Transverse colon (tissue), 4 donors: Measurements from ENCODE around the gene DSG1. TPM values are rescaled to one million over a fixed set of nuclear protein-coding genes. Genes with fewer than 3 reads are reported as not detected.

ENCODE experiments used
- DNase-seq: peaks from one replicate; pipeline ENCODE4 v3.0.0-alpha.2; 2019
- H3K27ac ChIP-seq, 4 donors: fragments of 200-600 bp; sonication (generic); 2 replicates each; pipeline ENCODE4 v1.5.1; 2016 to 2018; ENCODE audit warnings: inconsistent platforms in 4 of 4
- H3K27me3 ChIP-seq: fragments of 200-600 bp; sonication (generic); 2 replicates; pipeline ENCODE4 v1.5.1; 2017; ENCODE audit warnings: inconsistent platforms
- H3K36me3 ChIP-seq, 4 donors: fragments of 200-600 bp; sonication (generic); 2 replicates each; pipeline ENCODE4 v1.5.1; 2017 to 2019; ENCODE audit warnings: inconsistent platforms in 4 of 4
- H3K4me1 ChIP-seq, 4 donors: fragments of 200-600 bp; sonication (generic); 2 replicates each; pipeline ENCODE4 v1.5.1; 2017 to 2020; ENCODE audit warnings: inconsistent platforms in 4 of 4
- H3K4me3 ChIP-seq, 4 donors: fragments of 200-600 bp; sonication (generic); 1 replicate in 1 of 4; 2 replicates in 3 of 4; pipeline versions ENCODE4 v1.5.1 to v1.6.1; 2017 to 2019; ENCODE audit warnings: inconsistent platforms in 4 of 4
- H3K9me3 ChIP-seq, 2 donors: fragments of 200-600 bp; sonication (generic); 2 replicates each; pipeline ENCODE4 v1.5.1; 2017 to 2019; ENCODE audit warnings: inconsistent platforms in 2 of 2
- CTCF ChIP-seq, 5 experiments: fragments of 200-600 bp in 3 of 5; fragments of 450-650 bp in 2 of 5; sonication (generic) in 3 of 5; IDR thresholded peaks; 1 replicate in 2 of 5; 2 replicates in 3 of 5; pipeline ENCODE4 v1.5.1; 2016 to 2017; ENCODE audit warnings: antibody characterized with exemption in 5 of 5, inconsistent platforms in 3 of 5, mild to moderate bottlenecking in 2 of 5, moderate library complexity in 1 of 5
- EP300 ChIP-seq: sonication (generic); formaldehyde crosslinking; IDR thresholded peaks from one replicate; pipeline ENCODE4 v1.6.1; 2017; ENCODE audit warnings: antibody characterized with exemption, low read depth
- POLR2A ChIP-seq: fragments of 450-650 bp; IDR thresholded peaks from one replicate; pipeline ENCODE4 v1.6.1; 2016; ENCODE audit warnings: antibody characterized with exemption, mild to moderate bottlenecking, moderate library complexity
- POLR2AphosphoS5 ChIP-seq, 3 donors: sonication (generic); formaldehyde crosslinking; IDR thresholded peaks; one replicate each; pipeline ENCODE4 v1.6.1; 2016; ENCODE audit warnings: antibody characterized with exemption in 3 of 3
- whole genome bisulfite sequencing, 2 donors: methylation state at CpG; one replicate each; pipeline ENCODE4 v1.1.5; 2018; ENCODE audit warnings: low coverage in 1 of 2; 5-methylcytosine and 5-hydroxymethylcytosine counted together
- in situ Hi-C, 4 donors: fragments of 200-750 bp; cut with MboI; loops; one replicate each; pipeline versions ENCODE4 v1.15.0 to v1.15.1; 2017; ENCODE audit warnings: low sequenced_read_pairs in 3 of 4, low pct_ligation_motif_present in 1 of 4, low pct_unique_long_range_greater_than_20kb in 1 of 4
- intact Hi-C: fragments of 100-400 bp; cut with DNase I; formaldehyde crosslinking; loops from one replicate; pipeline ENCODE4 v1.15.1; 2023; ENCODE audit warnings: low total_unique reads
- total RNA-seq, 4 donors: library from RNA; depleted of rRNA; stranded (reverse); fragments of >200 nt; gene quantifications; one replicate each; pipeline ENCODE4 v1.1.0, GENCODE V29; 2016

Gene DSG1
- total RNA-seq, 4 donors from 2014 or later: 0.16 TPM; not detected in 3

- H3K27ac ChIP-seq: no peak overlapping the region
- no peak overlapping the region for H3K4me3 ChIP-seq
- no peaks in the 10 kb centered on the region for H3K27me3 ChIP-seq
- H3K36me3 ChIP-seq: no peaks in the 10 kb centered on the region
- intact Hi-C loops (no loop called here), in situ Hi-C loops (loop anchor here in 2 of 4 donors (25.0 kb wide), 1 partner anchor 95 kb away; no protein-coding TSS in a partner anchor)
- no peaks in the 10 kb centered on the region for H3K4me1 ChIP-seq
- DNase-seq: no peak
- TF ChIP-seq CTCF (IDR thresholded peaks at IDR 0.05) (no peak), EP300 (no peak), POLR2A (no peak), POLR2AphosphoS5 (IDR thresholded peaks at IDR 0.05) (no peak)
- H3K9me3 ChIP-seq: no peaks in the 10 kb centered on the region
- 84 to 100% methylated on average over 2 of the region's 2 CpGs for WGBS, 2 donors
Measured at GRCh38 chr18:31382107-31382506, 64.1 kb downstream of the DSG1 start.

GRCh38 chr18:31386741-31387140 lies 68.8 kb downstream of the DSG1 start:
- intact Hi-C loops: no loop called here
- no peaks in the 10 kb centered on the region for H3K36me3 ChIP-seq
- H3K4me1 ChIP-seq: no peaks in the 10 kb centered on the region
- H3K27ac ChIP-seq: no peak overlapping the region
- no peaks in the 10 kb centered on the region for H3K9me3 ChIP-seq
- DNase-seq: no peak
- 85 to 92% methylated on average over 5 to 6 of the region's 6 CpGs for WGBS, 2 donors
- TF ChIP-seq EP300 (no peak), POLR2A (no peak), CTCF (IDR thresholded peaks at IDR 0.05) (no peak), POLR2AphosphoS5 (IDR thresholded peaks at IDR 0.05) (no peak)
- in situ Hi-C loops: loop anchor here in 2 of 4 donors (25.0 kb wide), 1 partner anchor 99 kb away; no protein-coding TSS in a partner anchor
- no peak overlapping the region for H3K4me3 ChIP-seq
- H3K27me3 ChIP-seq: no peaks in the 10 kb centered on the region

DNA sequence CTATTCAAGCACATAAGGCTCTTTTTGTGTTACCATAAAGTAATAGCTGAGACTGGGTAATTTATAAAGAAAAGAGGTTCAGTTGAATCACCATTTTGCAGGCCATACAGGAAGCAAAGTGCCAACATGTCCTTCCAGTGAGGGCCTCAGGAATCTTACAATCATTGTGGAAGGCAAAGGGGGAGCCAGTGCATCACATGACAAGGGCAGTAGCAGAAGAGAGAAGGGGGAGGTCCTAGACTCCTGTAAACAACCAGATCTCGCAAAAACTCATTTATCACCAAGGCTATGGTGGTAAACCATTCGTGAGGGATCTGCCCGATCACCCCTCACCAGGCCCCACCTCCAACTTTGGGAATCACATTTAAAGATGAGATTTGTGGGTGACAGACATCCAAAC lies 75.3 kb downstream of the DSG1 start:
- Histone ChIP-seq H3K36me3 (no peaks in the 10 kb centered on the region), H3K27me3 (no peaks in the 10 kb centered on the region), H3K27ac (no peak overlapping the region), H3K9me3 (no peaks in the 10 kb centered on the region), H3K4me3 (no peak overlapping the region), H3K4me1 (peaks cover 0 to 25% (median 9%) of the 10 kb centered on the region in 4 donors)
- WGBS, 2 donors: 33 to 74% methylated on average over 1 to 3 of the region's 3 CpGs
- DNase-seq: no peak
- in situ Hi-C loops (loop anchor here in 2 of 4 donors (25.0 kb wide), 1 partner anchor 106 kb away; no protein-coding TSS in a partner anchor), intact Hi-C loops (no loop called here)
- no peak for TF ChIP-seq POLR2AphosphoS5 (IDR thresholded peaks at IDR 0.05)
- TF ChIP-seq CTCF (IDR thresholded peaks at IDR 0.05): no peak
- TF ChIP-seq EP300: no peak
- no peak for TF ChIP-seq POLR2A

DNA sequence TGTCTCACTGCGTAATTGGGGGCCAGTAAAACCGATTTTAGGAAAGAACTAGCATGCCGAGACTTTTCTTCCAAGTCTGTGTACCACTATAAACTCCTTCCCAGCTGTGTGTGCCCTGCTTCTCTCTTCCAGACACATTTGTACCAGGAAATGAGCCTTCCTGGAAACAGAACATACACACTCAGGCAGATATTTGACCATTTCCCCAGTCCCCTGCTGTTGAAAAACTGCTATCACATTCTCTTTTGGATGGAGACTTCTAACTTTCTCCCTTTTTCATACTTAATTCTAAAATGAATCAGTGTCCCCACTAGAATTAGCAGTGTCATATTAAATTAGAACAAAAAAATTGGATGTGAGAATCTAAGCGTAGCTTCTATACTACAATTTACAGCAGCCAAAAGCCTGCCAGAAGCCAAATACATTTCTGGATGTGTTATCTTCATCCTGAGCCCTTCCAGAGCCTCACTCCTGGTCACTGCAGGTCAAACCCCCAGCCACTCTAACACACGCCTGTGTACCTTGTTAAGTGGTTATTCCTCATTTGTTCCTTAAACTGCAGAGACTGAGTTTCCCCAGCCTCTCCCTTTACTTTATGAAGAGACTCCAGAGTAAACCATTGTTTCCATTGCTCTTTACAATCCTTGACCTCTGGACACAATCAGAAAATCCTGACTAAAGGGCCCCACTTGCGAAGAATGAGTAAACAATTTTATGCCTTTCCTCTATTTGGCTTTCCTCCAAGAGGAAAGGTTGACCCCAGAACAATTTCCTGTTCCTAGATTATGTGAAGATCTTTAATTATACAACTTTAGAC lies 79.0 kb downstream of the DSG1 start:
- no peaks in the 10 kb centered on the region for H3K27me3 ChIP-seq
- 37 to 40% methylated on average over 6 of the region's 6 CpGs for WGBS, 2 donors
- DNase-seq: peak; percentile 26
- H3K9me3 ChIP-seq: no peaks in the 10 kb centered on the region
- intact Hi-C loops: no loop called here
- peak in 4 of 5 experiments; percentile 17 to 61 (median 40) for TF ChIP-seq CTCF (IDR thresholded peaks at IDR 0.05)
- TF ChIP-seq POLR2AphosphoS5 (IDR thresholded peaks at IDR 0.05): peak in 1 of 3 donors; percentile 75
- TF ChIP-seq EP300: peak; percentile 5
- peak; percentile 32 for TF ChIP-seq POLR2A
- H3K4me3 ChIP-seq: peak overlapping the region in 1 of 4 donors; percentile 28
- in situ Hi-C loops: loop anchor here in 2 of 4 donors (25.0 kb wide), 1 partner anchor 110 kb away; no protein-coding TSS in a partner anchor
- H3K4me1 ChIP-seq: peaks cover 0 to 62% (median 33%) of the 10 kb centered on the region in 4 donors
- no peaks in the 10 kb centered on the region for H3K36me3 ChIP-seq
- H3K27ac ChIP-seq: peak overlapping the region; percentile 73 to 87 (median 80)
